Gastrocnemius medialis (tissue), 4 donors: ENCODE results near the gene VSTM2L. TPM values are rescaled to one million over a fixed set of nuclear protein-coding genes. Genes with fewer than 3 reads are reported as not detected.

Experiments
- ATAC-seq, 2 donors: fragments of 150-250 bp; one replicate each; pipeline ENCODE4 v1.9.1; 2016
- DNase-seq, 2 donors: peaks; one replicate each; pipeline ENCODE4 v3.0.0-alpha.2; 2019
- H3K27ac ChIP-seq, 4 donors: fragments of 200-600 bp; sonication (generic); 1 replicate in 1 of 4; 2 replicates in 3 of 4; pipeline ENCODE4 v1.5.1; 2016 to 2018; ENCODE audit warnings: mild to moderate bottlenecking in 2 of 4, moderate library complexity in 1 of 4
- H3K27me3 ChIP-seq, 3 donors: fragments of 200-600 bp; sonication (generic) in 2 of 3; 1 replicate in 1 of 3; 2 replicates in 2 of 3; pipeline versions ENCODE4 v1.5.1 to v1.6.0; 2016 to 2019; ENCODE audit warnings: mild to moderate bottlenecking in 1 of 3, moderate library complexity in 1 of 3
- H3K36me3 ChIP-seq, 2 donors: fragments of 200-600 bp; sonication (generic) in 1 of 2; one replicate each; pipeline ENCODE4 v1.5.1; 2017 to 2018
- H3K4me1 ChIP-seq, 2 donors: fragments of 200-600 bp; sonication (generic) in 1 of 2; one replicate each; pipeline ENCODE4 v1.5.1; 2016 to 2017; ENCODE audit warnings: mild to moderate bottlenecking in 2 of 2
- H3K4me3 ChIP-seq, 4 donors: fragments of 200-600 bp; sonication (generic) in 3 of 4; 1 replicate in 1 of 4; 2 replicates in 3 of 4; pipeline ENCODE4 v1.5.1; 2016 to 2019; ENCODE audit warnings: mild to moderate bottlenecking in 2 of 4
- H3K9me3 ChIP-seq, 3 donors: fragments of 200-600 bp; sonication (generic) in 2 of 3; 1 replicate in 1 of 3; 2 replicates in 2 of 3; pipeline ENCODE4 v1.5.1; 2016 to 2019
- POLR2A ChIP-seq, 2 donors: fragments of 450-650 bp; IDR thresholded peaks; one replicate each; pipeline ENCODE4 v1.6.1; 2017; ENCODE audit warnings: antibody characterized with exemption in 2 of 2, mild to moderate bottlenecking in 2 of 2, moderate library complexity in 2 of 2
- in situ Hi-C, 4 donors: fragments of 200-750 bp; cut with MboI; loops; one replicate each; pipeline versions ENCODE4 v1.15.0 to v1.8.0; 2017; ENCODE audit warnings: low sequenced_read_pairs in 4 of 4
- intact Hi-C: fragments of 100-400 bp; cut with DNase I; formaldehyde crosslinking; loops from one replicate; pipeline ENCODE4 v1.15.1; 2023; ENCODE audit warnings: low total_unique reads
- total RNA-seq, 4 donors: library from RNA; depleted of rRNA; stranded (reverse); fragments of >200 nt; gene quantifications; one replicate each; pipeline versions ENCODE4 v1.1.0 to v1.2.3, GENCODE V29; 2016
- TF ChIP-seq, protein P1 (sequence below), 5 experiments: fragments of 450-650 bp in 3 of 5; fragments of 200-600 bp in 2 of 5; sonication (generic) in 2 of 5; IDR thresholded peaks in 4 of 5; conservative IDR thresholded peaks in 1 of 5; 1 replicate in 4 of 5; 2 replicates in 1 of 5; pipeline ENCODE4 v1.5.1; 2016 to 2019; ENCODE audit warnings: antibody characterized with exemption in 5 of 5, mild to moderate bottlenecking in 3 of 5, moderate library complexity in 3 of 5

VSTM2L gene
- total RNA-seq, 4 donors from 2014 or later: 1.6 to 2.6 (median 2.4) TPM; not detected in 1

DNA sequence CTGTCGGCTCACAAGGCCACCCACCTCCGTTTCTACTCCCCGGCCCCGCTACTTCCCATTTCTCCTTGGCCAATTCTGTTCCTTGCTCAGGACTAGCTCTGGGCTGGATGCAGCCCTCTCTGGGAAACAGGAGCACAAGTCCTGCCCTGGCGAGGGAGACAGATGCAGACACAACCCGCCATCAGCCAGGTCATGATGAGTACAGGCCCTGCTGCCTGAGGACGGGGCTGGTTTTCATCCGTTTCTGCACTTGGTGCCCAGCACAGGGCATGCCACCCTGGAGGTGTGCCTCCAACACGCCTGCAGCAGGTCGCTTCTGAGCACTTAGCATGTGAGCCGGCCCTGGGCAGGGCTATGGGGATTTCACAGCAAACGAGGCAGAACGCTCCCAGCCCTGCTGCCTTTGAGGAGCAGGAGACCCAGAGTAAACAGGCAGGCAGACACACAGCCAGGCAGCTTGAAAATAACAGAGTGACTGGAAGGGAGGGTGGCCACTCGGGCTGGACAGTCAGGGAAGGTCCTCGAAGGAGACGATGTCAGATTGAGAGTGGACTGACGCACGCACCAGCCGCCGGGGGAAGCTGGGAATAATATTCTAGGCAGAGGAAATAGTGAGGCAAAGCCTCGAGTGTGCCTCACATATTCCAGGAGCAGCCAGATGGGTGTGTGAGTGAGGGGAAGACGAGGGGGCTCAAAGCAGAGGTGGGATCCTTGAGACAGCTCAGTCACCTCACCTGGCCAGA lies 21.2 kb upstream of the VSTM2L start:
- H3K4me3 ChIP-seq: no peak overlapping the region
- H3K27me3 ChIP-seq: peaks cover 4 to 34% (median 9%) of the 10 kb centered on the region in 3 donors
- ATAC-seq (no peak), DNase-seq (no peak)
- in situ Hi-C loops (no loop called here), intact Hi-C loops (no loop called here)
- H3K9me3 ChIP-seq: no peaks in the 10 kb centered on the region
- H3K27ac ChIP-seq: no peak overlapping the region
- H3K4me1 ChIP-seq: no peaks in the 10 kb centered on the region
- H3K36me3 ChIP-seq: no peaks in the 10 kb centered on the region
- no peak for TF ChIP-seq POLR2A (IDR thresholded peaks at IDR 0.05)
- TF ChIP-seq, protein P1, sequence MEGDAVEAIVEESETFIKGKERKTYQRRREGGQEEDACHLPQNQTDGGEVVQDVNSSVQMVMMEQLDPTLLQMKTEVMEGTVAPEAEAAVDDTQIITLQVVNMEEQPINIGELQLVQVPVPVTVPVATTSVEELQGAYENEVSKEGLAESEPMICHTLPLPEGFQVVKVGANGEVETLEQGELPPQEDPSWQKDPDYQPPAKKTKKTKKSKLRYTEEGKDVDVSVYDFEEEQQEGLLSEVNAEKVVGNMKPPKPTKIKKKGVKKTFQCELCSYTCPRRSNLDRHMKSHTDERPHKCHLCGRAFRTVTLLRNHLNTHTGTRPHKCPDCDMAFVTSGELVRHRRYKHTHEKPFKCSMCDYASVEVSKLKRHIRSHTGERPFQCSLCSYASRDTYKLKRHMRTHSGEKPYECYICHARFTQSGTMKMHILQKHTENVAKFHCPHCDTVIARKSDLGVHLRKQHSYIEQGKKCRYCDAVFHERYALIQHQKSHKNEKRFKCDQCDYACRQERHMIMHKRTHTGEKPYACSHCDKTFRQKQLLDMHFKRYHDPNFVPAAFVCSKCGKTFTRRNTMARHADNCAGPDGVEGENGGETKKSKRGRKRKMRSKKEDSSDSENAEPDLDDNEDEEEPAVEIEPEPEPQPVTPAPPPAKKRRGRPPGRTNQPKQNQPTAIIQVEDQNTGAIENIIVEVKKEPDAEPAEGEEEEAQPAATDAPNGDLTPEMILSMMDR (IDR thresholded peaks at IDR 0.05 in 4 of 5, conservative IDR thresholded peaks at IDR 0.05 in 1 of 5): no peak

DNA sequence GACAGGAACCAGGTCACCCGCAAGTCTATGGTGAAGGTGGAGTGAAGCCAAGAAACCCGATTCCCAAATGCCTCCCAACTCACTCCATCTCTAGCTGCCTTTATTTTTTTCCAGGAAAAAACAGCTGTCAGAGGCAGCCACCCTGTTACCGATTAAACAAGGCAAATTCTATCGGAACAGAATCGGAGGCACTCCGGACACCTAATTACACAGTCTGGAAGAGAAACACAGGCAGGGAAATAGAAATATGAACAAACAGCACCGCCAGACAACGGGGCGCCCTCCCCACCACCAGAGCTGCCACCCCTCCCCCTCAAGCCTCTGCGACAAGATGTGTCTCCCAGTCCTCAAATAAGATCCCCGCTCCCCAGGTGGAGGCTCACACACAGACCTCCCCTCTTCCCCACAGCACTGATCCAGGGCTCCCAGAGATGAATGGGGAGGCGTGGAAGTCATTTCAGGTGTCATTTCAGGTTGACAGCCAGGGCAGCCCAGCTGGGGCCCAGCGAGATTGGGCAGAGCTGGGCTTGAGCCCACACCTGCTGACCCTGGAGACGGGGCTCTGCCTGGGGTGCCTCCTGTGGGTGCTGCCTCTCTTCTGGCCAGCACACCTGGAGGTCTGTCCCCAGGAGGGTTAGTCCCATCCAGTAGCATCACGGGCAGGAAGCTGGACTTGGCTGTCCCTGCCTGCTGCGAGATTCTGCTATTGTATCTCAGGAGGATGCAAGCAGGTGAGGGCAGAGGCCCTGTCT lies 19.8 kb upstream of the VSTM2L start:
- in situ Hi-C loops: no loop called here
- no peak overlapping the region for H3K27ac ChIP-seq
- no peaks in the 10 kb centered on the region for H3K4me1 ChIP-seq
- no peak for ATAC-seq
- TF ChIP-seq, protein P1 (IDR thresholded peaks at IDR 0.05 in 4 of 5, conservative IDR thresholded peaks at IDR 0.05 in 1 of 5): no peak
- TF ChIP-seq POLR2A (IDR thresholded peaks at IDR 0.05): no peak
- no peaks in the 10 kb centered on the region for H3K36me3 ChIP-seq
- peaks cover 4 to 34% (median 9%) of the 10 kb centered on the region in 3 donors for H3K27me3 ChIP-seq
- intact Hi-C loops: no loop called here
- DNase-seq: no peak
- H3K4me3 ChIP-seq: no peak overlapping the region
- H3K9me3 ChIP-seq: no peaks in the 10 kb centered on the region

DNA sequence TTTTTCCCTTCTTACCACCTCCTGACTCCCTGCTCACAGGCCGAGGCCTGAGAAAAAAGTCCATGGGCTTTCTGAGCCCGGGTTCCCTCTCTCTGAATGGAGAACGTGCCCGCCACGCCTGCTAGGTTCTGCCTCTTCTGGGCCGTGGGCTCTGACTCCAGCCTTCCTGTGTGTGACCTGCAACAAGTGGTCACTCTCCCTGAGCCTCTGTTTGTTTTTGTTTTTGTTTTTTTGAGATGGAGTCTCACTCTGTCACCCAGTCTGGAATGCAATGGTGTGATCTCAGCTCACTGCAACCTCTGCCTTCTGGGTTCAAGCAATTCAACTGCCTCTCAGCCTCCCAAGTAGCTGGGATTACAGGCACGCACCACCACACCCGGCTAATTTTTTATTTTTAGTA lies 17.9 kb upstream of the VSTM2L start:
- ATAC-seq: no peak
- no peaks in the 10 kb centered on the region for H3K9me3 ChIP-seq
- intact Hi-C loops: no loop called here
- no peak for DNase-seq
- H3K36me3 ChIP-seq: no peaks in the 10 kb centered on the region
- no peak overlapping the region for H3K27ac ChIP-seq
- H3K4me1 ChIP-seq: no peaks in the 10 kb centered on the region
- in situ Hi-C loops: no loop called here
- no peak for TF ChIP-seq POLR2A (IDR thresholded peaks at IDR 0.05)
- TF ChIP-seq, protein P1 (IDR thresholded peaks at IDR 0.05 in 4 of 5, conservative IDR thresholded peaks at IDR 0.05 in 1 of 5): no peak
- H3K27me3 ChIP-seq: peaks cover 4 to 34% (median 9%) of the 10 kb centered on the region in 3 donors
- H3K4me3 ChIP-seq: no peak overlapping the region

DNA sequence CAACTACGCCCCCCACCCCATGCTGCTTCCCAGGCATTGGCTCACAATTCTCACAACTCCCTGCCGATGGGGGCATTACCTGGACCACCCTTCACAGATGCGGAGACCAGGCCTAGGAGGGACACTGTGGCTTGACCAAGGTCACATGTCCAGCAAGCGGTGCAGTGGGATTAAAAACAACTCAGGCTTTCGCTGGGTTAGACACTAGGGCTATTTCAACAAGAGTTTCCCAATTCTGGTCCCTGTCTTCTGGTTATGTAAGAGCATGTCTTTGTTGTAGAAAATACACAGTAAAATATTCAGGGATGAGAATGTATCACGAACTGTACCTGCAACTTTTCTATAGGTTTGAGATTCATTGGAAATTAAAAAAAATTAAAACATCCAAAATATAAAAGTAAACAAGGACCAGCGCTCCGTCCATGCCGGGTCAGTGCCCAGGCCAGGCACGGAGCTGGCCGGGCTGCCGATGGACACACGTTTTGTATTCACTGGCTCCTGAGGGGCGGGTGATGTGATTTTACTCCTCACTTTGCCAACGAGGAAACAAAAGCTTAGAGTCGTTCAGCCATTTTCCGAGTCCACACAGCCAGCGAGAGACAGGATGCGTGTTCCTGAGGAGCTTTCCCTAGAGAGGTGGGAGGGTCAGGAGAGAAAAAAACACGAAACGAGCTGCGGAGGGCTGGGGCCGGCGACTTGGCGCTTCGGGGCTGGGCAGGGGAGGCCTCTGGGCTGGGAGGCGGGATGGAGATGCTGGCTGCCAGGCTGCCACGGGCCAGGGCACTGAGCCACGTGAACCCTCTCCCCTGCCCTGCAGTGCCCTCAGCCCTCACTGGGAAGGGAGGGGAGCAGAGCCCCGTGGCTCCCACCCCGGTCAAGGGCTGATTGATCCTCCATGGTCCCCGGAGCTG lies 17.1 kb upstream of the VSTM2L start:
- Histone ChIP-seq H3K4me1 (no peaks in the 10 kb centered on the region), H3K36me3 (no peaks in the 10 kb centered on the region), H3K9me3 (no peaks in the 10 kb centered on the region), H3K4me3 (no peak overlapping the region), H3K27me3 (peaks cover 4 to 34% (median 9%) of the 10 kb centered on the region in 3 donors), H3K27ac (no peak overlapping the region)
- ATAC-seq: no peak
- no peak for DNase-seq
- intact Hi-C loops (no loop called here), in situ Hi-C loops (no loop called here)
- no peak for TF ChIP-seq POLR2A (IDR thresholded peaks at IDR 0.05)
- TF ChIP-seq, protein P1 (IDR thresholded peaks at IDR 0.05 in 4 of 5, conservative IDR thresholded peaks at IDR 0.05 in 1 of 5): no peak
